ENCODE results near the gene DCTD. TPM values are rescaled to one million over a fixed set of nuclear protein-coding genes. Genes with fewer than 3 reads are reported as not detected.

The DCTD gene
- total RNA-seq, 4 donors from 2014 or later, result 99.3 to 150 (median 119) TPM

DNA sequence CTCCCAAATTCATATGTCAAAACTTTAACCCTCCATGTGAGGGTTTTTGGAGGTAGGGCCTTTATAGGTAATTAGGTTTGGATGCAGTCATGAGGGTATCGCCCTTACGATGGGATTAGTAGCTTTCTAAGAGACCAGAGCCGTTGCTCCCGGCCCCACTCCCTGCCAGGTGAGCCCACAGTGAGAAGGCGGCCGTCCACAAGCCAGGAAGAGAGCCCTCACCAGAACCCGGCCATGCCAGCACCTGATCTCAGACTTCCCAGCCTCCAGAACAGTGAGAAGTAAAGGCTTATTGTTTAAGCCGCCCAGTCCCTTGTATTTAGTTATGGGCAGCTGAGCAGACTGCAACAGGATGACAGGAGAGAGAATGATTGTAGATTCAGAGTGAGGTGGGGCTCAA lies 40.8 kb downstream of the DCTD start:
- intact Hi-C loops (cut with DNase I), result no loop called here
- no peaks in the 10 kb centered on the region for H3K27me3 ChIP-seq
- no peak overlapping the region for H3K27ac ChIP-seq
- H3K4me1 ChIP-seq, result peaks cover 7 to 15% of the 10 kb centered on the region in 2 donors
- no peak for DNase-seq
- H3K36me3 ChIP-seq, result no peaks in the 10 kb centered on the region
- WGBS, 2 donors, result 92 to 96% methylated on average over 8 of the region's 8 CpGs
- no peaks in the 10 kb centered on the region for H3K9me3 ChIP-seq
- H3K4me3 ChIP-seq (replicated peaks in 1 of 3), result no peak overlapping the region
- TF ChIP-seq, protein P1, sequence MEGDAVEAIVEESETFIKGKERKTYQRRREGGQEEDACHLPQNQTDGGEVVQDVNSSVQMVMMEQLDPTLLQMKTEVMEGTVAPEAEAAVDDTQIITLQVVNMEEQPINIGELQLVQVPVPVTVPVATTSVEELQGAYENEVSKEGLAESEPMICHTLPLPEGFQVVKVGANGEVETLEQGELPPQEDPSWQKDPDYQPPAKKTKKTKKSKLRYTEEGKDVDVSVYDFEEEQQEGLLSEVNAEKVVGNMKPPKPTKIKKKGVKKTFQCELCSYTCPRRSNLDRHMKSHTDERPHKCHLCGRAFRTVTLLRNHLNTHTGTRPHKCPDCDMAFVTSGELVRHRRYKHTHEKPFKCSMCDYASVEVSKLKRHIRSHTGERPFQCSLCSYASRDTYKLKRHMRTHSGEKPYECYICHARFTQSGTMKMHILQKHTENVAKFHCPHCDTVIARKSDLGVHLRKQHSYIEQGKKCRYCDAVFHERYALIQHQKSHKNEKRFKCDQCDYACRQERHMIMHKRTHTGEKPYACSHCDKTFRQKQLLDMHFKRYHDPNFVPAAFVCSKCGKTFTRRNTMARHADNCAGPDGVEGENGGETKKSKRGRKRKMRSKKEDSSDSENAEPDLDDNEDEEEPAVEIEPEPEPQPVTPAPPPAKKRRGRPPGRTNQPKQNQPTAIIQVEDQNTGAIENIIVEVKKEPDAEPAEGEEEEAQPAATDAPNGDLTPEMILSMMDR (IDR thresholded peaks at IDR 0.05), result no peak
- TF ChIP-seq POLR2A (IDR thresholded peaks at IDR 0.05), result no peak

DNA sequence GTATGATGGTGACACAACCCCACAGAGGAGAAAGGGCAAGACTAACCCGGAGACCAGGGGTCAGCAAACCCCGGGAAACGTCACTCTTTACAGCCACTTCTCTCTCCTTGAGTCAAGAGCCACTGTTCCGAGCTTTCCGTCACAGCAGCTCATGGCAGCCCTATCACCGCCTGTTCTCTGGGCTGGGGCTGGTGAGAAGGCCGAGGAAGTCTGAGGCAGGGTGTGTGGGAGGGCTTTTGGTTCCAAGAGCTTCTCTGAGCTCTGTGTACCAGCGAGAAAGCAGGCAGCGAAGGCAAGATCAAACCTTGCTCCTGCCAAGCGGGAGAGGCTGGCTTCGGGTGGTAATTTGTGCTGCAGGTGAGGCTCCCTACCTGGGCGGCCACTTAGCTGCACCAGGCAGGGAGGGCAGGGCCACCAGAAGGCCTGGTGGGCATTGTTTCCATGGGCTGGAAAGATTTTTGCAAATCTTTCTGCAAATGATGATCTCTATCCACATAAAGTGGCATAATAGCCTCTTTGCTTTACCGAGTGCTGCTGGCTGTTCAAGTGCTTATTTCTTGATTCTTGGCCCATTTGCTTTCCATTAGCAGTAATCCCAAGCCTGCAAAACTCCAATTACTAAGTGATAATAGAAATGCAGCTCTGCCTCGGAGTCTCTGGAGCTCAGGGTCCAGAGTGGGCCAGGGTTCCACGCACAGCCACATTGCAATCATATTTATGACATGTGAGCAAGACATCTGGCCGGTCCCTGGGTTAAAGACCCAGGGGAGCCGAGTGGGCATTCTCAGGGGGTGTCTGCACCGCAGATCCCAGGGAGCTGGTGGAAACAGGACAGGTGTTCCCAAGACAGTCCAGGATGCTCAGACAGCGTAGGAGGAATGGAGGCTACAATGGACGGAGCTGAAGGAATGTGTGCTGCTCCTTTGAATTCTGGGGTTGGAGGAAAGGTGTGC lies 41.5 kb downstream of the DCTD start:
- no peak for DNase-seq
- whole genome bisulfite sequencing, 2 donors, result 75 to 85% methylated on average over 16 to 20 of the region's 20 CpGs

DNA sequence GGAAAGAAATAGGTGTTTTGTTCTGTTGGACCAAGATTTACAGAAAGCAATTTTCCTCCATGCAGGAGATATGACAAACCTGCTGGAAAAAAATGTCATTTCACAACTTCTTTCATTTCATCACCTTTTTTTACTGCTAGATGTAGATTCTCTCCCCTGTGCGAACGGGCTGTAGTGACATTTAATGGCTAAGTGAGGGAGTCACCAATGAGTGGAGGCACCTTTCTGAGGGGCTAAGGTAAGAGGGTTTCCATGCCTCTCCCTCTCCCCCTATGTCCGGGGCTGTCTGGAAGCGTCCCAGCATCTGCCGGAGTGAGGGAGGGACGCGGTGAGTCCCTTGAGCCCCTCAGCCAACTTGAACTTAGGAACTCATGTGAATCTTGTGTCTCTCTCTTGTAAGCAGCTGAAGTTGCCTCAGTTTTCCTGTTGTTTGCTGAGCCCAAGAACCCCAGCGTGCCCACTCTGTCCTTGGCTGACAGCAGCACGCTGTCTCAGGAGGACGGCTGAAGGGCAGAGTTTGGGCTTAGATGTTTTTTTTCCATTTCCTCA lies 42.3 kb downstream of the DCTD start:
- TF ChIP-seq, protein P1 (IDR thresholded peaks at IDR 0.05), result no peak
- no peak for TF ChIP-seq POLR2A (IDR thresholded peaks at IDR 0.05)
- Histone ChIP-seq H3K27ac (no peak overlapping the region), H3K4me1 (no peaks in the 10 kb centered on the region), H3K36me3 (no peaks in the 10 kb centered on the region), H3K9me3 (no peaks in the 10 kb centered on the region), H3K4me3 (replicated peaks in 1 of 3) (no peak overlapping the region), H3K27me3 (no peaks in the 10 kb centered on the region)
- 90 to 92% methylated on average over 10 of the region's 10 CpGs for WGBS, 2 donors
- DNase-seq, result no peak
- intact Hi-C loops (cut with DNase I), result no loop called here

More for the DNA sequence above, 41.5 kb downstream of the DCTD start:
- intact Hi-C loops (cut with DNase I), result no loop called here
- Histone ChIP-seq H3K27me3 (no peaks in the 10 kb centered on the region), H3K36me3 (no peaks in the 10 kb centered on the region), H3K4me1 (peaks cover 2 to 8% of the 10 kb centered on the region in 2 donors), H3K9me3 (no peaks in the 10 kb centered on the region), H3K27ac (no peak overlapping the region), H3K4me3 (replicated peaks in 1 of 3) (no peak overlapping the region)
- TF ChIP-seq POLR2A (IDR thresholded peaks at IDR 0.05), result no peak
- TF ChIP-seq, protein P1 (IDR thresholded peaks at IDR 0.05), result no peak

DNA sequence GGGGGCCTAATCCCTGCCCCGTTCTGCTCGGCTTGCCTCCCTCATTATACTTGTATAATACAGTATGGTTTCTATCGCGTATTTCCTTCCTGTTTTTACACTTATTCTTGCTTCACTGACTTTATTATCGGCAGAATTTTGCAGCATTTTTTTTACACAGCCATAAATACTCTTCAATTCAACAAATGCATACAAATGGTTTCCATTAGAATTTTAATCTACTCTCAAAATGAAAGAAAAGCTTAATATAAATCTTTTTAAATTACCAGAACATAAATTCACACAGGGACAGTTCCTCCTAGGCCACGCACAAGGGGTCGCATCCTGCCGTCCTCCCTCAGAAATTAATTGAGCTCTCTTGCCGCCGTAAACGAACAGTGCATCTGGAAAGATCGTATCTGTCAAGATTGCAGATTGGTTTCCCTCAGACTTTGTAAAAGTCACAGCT lies 42.9 kb downstream of the DCTD start:
- H3K27me3 ChIP-seq, result no peaks in the 10 kb centered on the region
- H3K27ac ChIP-seq, result no peak overlapping the region
- TF ChIP-seq POLR2A (IDR thresholded peaks at IDR 0.05), result no peak
- TF ChIP-seq, protein P1 (IDR thresholded peaks at IDR 0.05), result no peak
- 82 to 91% methylated on average over 12 of the region's 12 CpGs for WGBS, 2 donors
- DNase-seq, result no peak
- no peaks in the 10 kb centered on the region for H3K36me3 ChIP-seq
- H3K4me3 ChIP-seq (replicated peaks in 1 of 3), result no peak overlapping the region
- intact Hi-C loops (cut with DNase I), result no loop called here
- no peaks in the 10 kb centered on the region for H3K4me1 ChIP-seq
- no peaks in the 10 kb centered on the region for H3K9me3 ChIP-seq

DNA sequence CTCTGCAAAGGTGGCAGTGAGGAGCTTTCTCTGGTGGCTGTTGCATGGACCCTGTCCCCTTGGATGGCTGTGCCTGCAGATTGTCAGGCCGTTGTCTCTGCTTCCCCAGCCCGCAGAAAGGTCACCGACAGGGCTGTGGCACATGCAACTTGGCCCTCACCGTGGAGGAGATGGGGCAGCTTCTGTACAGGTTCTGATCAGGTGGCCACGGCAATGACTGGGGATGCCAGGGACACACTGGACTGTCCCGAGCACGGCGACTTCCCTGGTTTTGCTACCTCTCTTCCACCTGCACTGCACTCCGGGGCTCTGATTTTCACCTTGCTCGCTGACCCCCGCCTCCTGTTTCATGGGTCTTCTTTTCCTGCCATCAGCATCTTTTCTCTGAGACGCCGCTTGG lies 43.5 kb downstream of the DCTD start:
- intact Hi-C loops (cut with DNase I), result no loop called here
- Histone ChIP-seq H3K36me3 (no peaks in the 10 kb centered on the region), H3K4me1 (no peaks in the 10 kb centered on the region), H3K27me3 (no peaks in the 10 kb centered on the region), H3K9me3 (no peaks in the 10 kb centered on the region), H3K4me3 (replicated peaks in 1 of 3) (no peak overlapping the region), H3K27ac (no peak overlapping the region)
- DNase-seq, result no peak
- WGBS, 2 donors, result 97% methylated on average over 12 to 13 of the region's 13 CpGs
- TF ChIP-seq, protein P1 (IDR thresholded peaks at IDR 0.05), result no peak
- TF ChIP-seq POLR2A (IDR thresholded peaks at IDR 0.05), result no peak
